ENCODE measurements around the gene ALDH5A1.

DNA sequence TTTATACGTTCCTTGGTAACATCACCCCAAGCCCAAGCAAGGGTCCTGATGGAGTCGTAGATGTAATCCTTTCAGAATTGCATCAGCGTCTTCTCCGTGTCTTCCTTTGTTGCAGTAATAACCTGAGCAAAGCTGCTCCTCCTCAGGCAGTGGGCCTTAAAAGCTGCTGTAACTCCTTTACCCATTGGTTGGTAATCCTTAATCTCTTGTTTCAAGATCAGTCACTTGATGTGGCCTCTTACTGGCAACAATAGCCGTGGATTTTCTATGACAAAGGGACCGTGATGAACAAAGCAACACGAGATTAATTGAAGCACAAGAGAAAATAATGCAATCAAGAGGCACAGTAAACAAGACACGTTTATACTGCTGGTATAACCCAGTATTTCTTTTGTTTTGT lies 44.6 kb downstream of the ALDH5A1 start:
- no peak for TF ChIP-seq TAF1 (IDR thresholded peaks at IDR 0.05; ENCODE audit: borderline replicate concordance, insufficient read depth, low read length)
- no peak for TF ChIP-seq POLR2AphosphoS5 (IDR thresholded peaks at IDR 0.05; ENCODE audit: low read depth, low read length)

Measured in PFSK-1 (cell line).